Kidney (tissue), 14 donors: ENCODE data around the gene RBM44. TPM values are rescaled to one million over a fixed set of nuclear protein-coding genes. Genes with fewer than 3 reads are reported as not detected.

Experiments used
- DNase-seq, 5 donors: peaks; one replicate each; pipeline ENCODE4 v3.0.0-alpha.2; 2013 to 2020
- FAIRE-seq: peaks from 2 replicates; lab custom pipeline; 2012; peaks lifted over from hg19 to GRCh38; lab: Jason Lieb, UNC
- H3K27ac ChIP-seq, 2 donors: one replicate each; pipeline ENCODE4 v1.7.0; 2013; ENCODE audit warnings: low read depth in 2 of 2, low read length in 2 of 2, inconsistent platforms in 1 of 2
- H3K27me3 ChIP-seq: one replicate; pipeline ENCODE4 v1.7.1; 2013; ENCODE audit warnings: low read length, inconsistent platforms; ENCODE audit not compliant: control insufficient read depth, insufficient read depth
- H3K36me3 ChIP-seq, 3 donors: one replicate each; pipeline versions ENCODE4 v1.7.0 to v1.7.1; 2013; ENCODE audit warnings: low read length in 3 of 3, control low read depth in 1 of 3, inconsistent platforms in 1 of 3; ENCODE audit not compliant: insufficient read depth in 3 of 3, control insufficient read depth in 2 of 3
- H3K4me1 ChIP-seq, 3 donors: one replicate each; pipeline versions ENCODE4 v1.7.0 to v1.7.1; 2013; ENCODE audit warnings: low read length in 3 of 3, inconsistent platforms in 1 of 3, low read depth in 1 of 3; ENCODE audit not compliant: control insufficient read depth in 2 of 3, insufficient read depth in 2 of 3
- H3K4me3 ChIP-seq, 3 donors: one replicate each; pipeline versions ENCODE4 v1.7.0 to v1.8.1; 2013; ENCODE audit warnings: low read length in 3 of 3, control low read depth in 1 of 3, inconsistent platforms in 1 of 3
- H3K9ac ChIP-seq, 3 donors: one replicate each; pipeline versions ENCODE4 v1.7.0 to v1.7.1; 2013; ENCODE audit warnings: low read length in 3 of 3, control low read depth in 1 of 3, inconsistent platforms in 1 of 3
- H3K9me3 ChIP-seq, 3 donors: one replicate each; pipeline versions ENCODE4 v1.7.0 to v1.7.1; 2013; ENCODE audit warnings: low read length in 3 of 3, control low read depth in 1 of 3, inconsistent platforms in 1 of 3; ENCODE audit not compliant: control insufficient read depth in 2 of 3, insufficient read depth in 1 of 3
- CTCF ChIP-seq: IDR thresholded peaks from 3 replicates; pipeline ENCODE4 v1.5.1; 2012; ENCODE audit warnings: mild to moderate bottlenecking, moderate library complexity, borderline replicate concordance; ENCODE audit not compliant: insufficient read depth; ENCODE audit errors: extremely low read depth
- intact Hi-C: fragments of 100-400 bp; cut with DNase I; formaldehyde crosslinking; loops from one replicate; pipeline ENCODE4 v1.11.1; 2022
- polyA plus RNA-seq: library from polyadenylated mRNA; stranded (reverse); fragments of 350-450 nt; fragmentation: Illumina TruSeq; extraction: RNeasy Lipid Tissue Mini Kit (QIAGEN cat#74804); gene quantifications from one replicate; pipeline ENCODE4 v1.2.3, GENCODE V29; 2014; ENCODE audit warnings: low read depth, low replicate concordance; ENCODE audit not compliant: insufficient read depth
- total RNA-seq: library from RNA; stranded (reverse); fragmentation: NEBNext Ultra II Directional; extraction: Animal tissue kit (Norgen Biotek cat#: 25700); gene quantifications from one replicate; pipeline ENCODE4 v1.2.1, GENCODE V29; 2021
- donor health status: control.
- donor health status: control.
- donor health status: control.
- donor health status: control.
- donor health status: control.
- donor health status: DM: yes; HTN: yes; CAD: no.
- donor health status: Normal renal cell carcinoma (clear cell type).

The RBM44 gene
- total and polyA plus RNA-seq, 2 donors from 2014 or later: 0.72 TPM; not detected in 1

- no peak overlapping the region for H3K9ac ChIP-seq
- no peaks in the 10 kb centered on the region for H3K9me3 ChIP-seq
- TF ChIP-seq CTCF: no peak
- no peak for FAIRE-seq
- no peaks in the 10 kb centered on the region for H3K36me3 ChIP-seq
- peaks cover 0 to 2% (median 0%) of the 10 kb centered on the region in 3 donors for H3K4me1 ChIP-seq
- no peak for DNase-seq
- intact Hi-C loops: no loop called here
- H3K27me3 ChIP-seq: no peaks in the 10 kb centered on the region
- H3K4me3 ChIP-seq: no peak overlapping the region
- H3K27ac ChIP-seq: no peak overlapping the region
These were observed 60.5 kb downstream of the RBM44 start for GRCh38 chr2:237859082-237859433.

- H3K27me3 ChIP-seq: no peaks in the 10 kb centered on the region
- TF ChIP-seq CTCF: no peak
- H3K36me3 ChIP-seq: no peaks in the 10 kb centered on the region
- intact Hi-C loops: loop anchor here (10.0 kb wide), 1 partner anchor 405 kb away; no protein-coding TSS in a partner anchor
- H3K9ac ChIP-seq: peak within 1 kb of the TSS in 1 of 3 donors; percentile 51
- H3K4me1 ChIP-seq: peaks cover 0 to 2% (median 0%) of the 10 kb centered on the region in 3 donors
- H3K27ac ChIP-seq: peak within 1 kb of the TSS in 1 of 2 donors; percentile 22
- H3K4me3 ChIP-seq: peak within 1 kb of the TSS in 2 of 3 donors; percentile 30 to 37
- FAIRE-seq: no peak
- peak in 4 of 5 donors; percentile 27 to 77 (median 52) for DNase-seq
- H3K9me3 ChIP-seq: no peaks in the 10 kb centered on the region
These were observed 61.1 kb downstream of the RBM44 start, which contains the start of gene RAMP1 for GRCh38 chr2:237859533-237860272. Gene RAMP1, plus strand, starts transcription at chr2:237859623. Its CDS starts 53 bp downstream, at chr2:237859676.

GRCh38 chr2:237860273-237860935, 61.8 kb downstream of the RBM44 start:
- no peak for FAIRE-seq
- Histone ChIP-seq H3K4me1 (peaks cover 0 to 2% (median 0%) of the 10 kb centered on the region in 3 donors), H3K27ac (peak overlapping the region; percentile 22 to 28), H3K36me3 (no peaks in the 10 kb centered on the region), H3K9me3 (no peaks in the 10 kb centered on the region), H3K9ac (peak overlapping the region in 1 of 3 donors; percentile 51), H3K4me3 (peak overlapping the region in 2 of 3 donors; percentile 30 to 37), H3K27me3 (no peaks in the 10 kb centered on the region)
- no peak for TF ChIP-seq CTCF
- intact Hi-C loops: loop anchor here (10.0 kb wide), 1 partner anchor 404 kb away; no protein-coding TSS in a partner anchor
- peak in 1 of 5 donors; percentile 34 for DNase-seq
